RWPE2 (cell line): ENCODE measurements around the gene PKP2.
A peak's percentile ranks its signal among the peaks of the same experiment; 100 is the strongest.

ENCODE experiments used
- ATAC-seq: fragments of 200-7000 bp; cut with Tn5 transposase; 3 replicates; pipeline ENCODE4 v1.9.1; 2021; ENCODE audit warnings: low read depth
- DNase-seq: peaks from one replicate; pipeline ENCODE4 v3.0.0-alpha.2; 2020; ENCODE audit warnings: low spot score
- H3K27ac ChIP-seq: fragments of 450-650 bp; 2 replicates; pipeline ENCODE4 v1.5.1; 2017; ENCODE audit warnings: mild to moderate bottlenecking; ENCODE audit not compliant: poor library complexity, severe bottlenecking
- H3K27me3 ChIP-seq: fragments of 250-450 bp; sonication (Bioruptor Pico); 2 replicates; pipeline ENCODE4 v1.5.1; 2021; ENCODE audit warnings: mild to moderate bottlenecking, moderate library complexity; ENCODE audit not compliant: insufficient read depth, poor library complexity, severe bottlenecking
- H3K36me3 ChIP-seq: fragments of 250-450 bp; sonication (Bioruptor Pico); 2 replicates; pipeline ENCODE4 v1.5.1; 2020; ENCODE audit warnings: low read depth, mild to moderate bottlenecking, moderate library complexity
- H3K4me1 ChIP-seq: fragments of 250-450 bp; sonication (Bioruptor Pico); 2 replicates; pipeline ENCODE4 v1.5.1; 2021; ENCODE audit warnings: mild to moderate bottlenecking, moderate library complexity; ENCODE audit not compliant: insufficient read depth, poor library complexity, severe bottlenecking
- H3K4me3 ChIP-seq: fragments of 250-450 bp; sonication (Bioruptor Pico); 2 replicates; pipeline ENCODE4 v1.5.1; 2021; ENCODE audit warnings: mild to moderate bottlenecking, moderate library complexity; ENCODE audit not compliant: severe bottlenecking
- H3K9me3 ChIP-seq: fragments of 250-450 bp; sonication (Bioruptor Pico); 2 replicates; pipeline ENCODE4 v1.5.1; 2021; ENCODE audit warnings: mild to moderate bottlenecking, moderate library complexity; ENCODE audit not compliant: severe bottlenecking
- TF ChIP-seq, protein P1 (sequence below): fragments of 450-650 bp; IDR thresholded peaks from one replicate; pipeline ENCODE4 v1.5.1; 2017; ENCODE audit warnings: mild to moderate bottlenecking, moderate library complexity; ENCODE audit not compliant: poor library complexity, severe bottlenecking

PKP2 gene

DNA sequence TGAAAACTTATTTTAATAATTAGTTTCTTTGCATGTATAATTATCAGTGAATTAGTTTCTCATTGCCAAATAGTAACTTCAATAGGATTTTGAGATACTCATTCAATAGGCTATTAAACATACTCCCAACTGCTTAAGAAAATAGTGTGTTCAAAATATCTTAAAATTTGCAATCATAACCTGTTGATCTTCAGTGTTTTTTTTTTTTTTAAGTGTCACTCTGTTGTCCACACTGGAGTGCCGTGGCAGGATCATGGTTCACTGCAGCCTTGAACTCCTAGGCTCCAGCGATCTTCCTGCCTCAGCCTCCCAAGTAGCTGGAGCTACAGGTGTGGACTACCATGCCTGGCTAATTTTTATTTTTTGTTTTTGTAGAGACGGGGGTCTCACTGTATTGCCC lies 139.4 kb downstream of the PKP2 start:
- Histone ChIP-seq H3K4me3 (no peak overlapping the region), H3K4me1 (peaks cover 12% of the 10 kb centered on the region), H3K27me3 (no peaks in the 10 kb centered on the region), H3K9me3 (no peaks in the 10 kb centered on the region), H3K27ac (no peak overlapping the region), H3K36me3 (peaks cover 21% of the 10 kb centered on the region)
- no peak for DNase-seq
- TF ChIP-seq, protein P1, sequence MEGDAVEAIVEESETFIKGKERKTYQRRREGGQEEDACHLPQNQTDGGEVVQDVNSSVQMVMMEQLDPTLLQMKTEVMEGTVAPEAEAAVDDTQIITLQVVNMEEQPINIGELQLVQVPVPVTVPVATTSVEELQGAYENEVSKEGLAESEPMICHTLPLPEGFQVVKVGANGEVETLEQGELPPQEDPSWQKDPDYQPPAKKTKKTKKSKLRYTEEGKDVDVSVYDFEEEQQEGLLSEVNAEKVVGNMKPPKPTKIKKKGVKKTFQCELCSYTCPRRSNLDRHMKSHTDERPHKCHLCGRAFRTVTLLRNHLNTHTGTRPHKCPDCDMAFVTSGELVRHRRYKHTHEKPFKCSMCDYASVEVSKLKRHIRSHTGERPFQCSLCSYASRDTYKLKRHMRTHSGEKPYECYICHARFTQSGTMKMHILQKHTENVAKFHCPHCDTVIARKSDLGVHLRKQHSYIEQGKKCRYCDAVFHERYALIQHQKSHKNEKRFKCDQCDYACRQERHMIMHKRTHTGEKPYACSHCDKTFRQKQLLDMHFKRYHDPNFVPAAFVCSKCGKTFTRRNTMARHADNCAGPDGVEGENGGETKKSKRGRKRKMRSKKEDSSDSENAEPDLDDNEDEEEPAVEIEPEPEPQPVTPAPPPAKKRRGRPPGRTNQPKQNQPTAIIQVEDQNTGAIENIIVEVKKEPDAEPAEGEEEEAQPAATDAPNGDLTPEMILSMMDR: no peak
- no peak for ATAC-seq

DNA sequence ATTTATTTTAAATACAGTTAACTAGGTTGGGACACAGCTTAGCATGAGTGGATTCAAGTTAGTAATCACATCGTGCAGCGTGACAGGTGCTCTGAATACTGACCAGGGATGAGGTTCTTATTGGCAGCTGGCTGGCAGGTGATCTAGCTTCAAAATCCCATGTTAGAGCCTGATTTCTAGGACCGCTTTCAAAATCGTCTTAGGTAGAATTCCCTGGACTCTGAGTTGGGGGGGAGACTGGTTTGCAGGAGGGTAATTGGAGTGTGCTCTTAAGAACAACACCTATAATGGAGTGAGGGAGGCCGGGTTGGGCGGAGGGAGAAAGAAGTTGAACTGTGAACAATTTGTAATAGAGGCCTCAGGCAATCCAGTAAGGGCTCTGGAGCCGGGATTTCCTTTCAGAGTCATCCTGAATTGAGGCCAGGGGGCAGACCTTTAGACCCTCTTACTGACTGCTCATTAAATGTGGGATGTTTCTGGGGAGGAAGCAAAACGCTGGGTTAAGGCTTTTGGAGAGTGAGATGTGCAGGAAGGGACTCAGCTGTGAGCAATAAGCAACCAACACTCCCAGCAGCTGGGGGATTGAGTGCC lies 140.0 kb downstream of the PKP2 start:
- H3K27ac ChIP-seq: peak overlapping the region; percentile 93
- DNase-seq: no peak
- peaks cover 12% of the 10 kb centered on the region for H3K4me1 ChIP-seq
- H3K36me3 ChIP-seq: peaks cover 27% of the 10 kb centered on the region
- ATAC-seq: no peak
- no peaks in the 10 kb centered on the region for H3K9me3 ChIP-seq
- H3K4me3 ChIP-seq: peak overlapping the region; percentile 90
- TF ChIP-seq, protein P1: peak; percentile 54
- no peaks in the 10 kb centered on the region for H3K27me3 ChIP-seq

DNA sequence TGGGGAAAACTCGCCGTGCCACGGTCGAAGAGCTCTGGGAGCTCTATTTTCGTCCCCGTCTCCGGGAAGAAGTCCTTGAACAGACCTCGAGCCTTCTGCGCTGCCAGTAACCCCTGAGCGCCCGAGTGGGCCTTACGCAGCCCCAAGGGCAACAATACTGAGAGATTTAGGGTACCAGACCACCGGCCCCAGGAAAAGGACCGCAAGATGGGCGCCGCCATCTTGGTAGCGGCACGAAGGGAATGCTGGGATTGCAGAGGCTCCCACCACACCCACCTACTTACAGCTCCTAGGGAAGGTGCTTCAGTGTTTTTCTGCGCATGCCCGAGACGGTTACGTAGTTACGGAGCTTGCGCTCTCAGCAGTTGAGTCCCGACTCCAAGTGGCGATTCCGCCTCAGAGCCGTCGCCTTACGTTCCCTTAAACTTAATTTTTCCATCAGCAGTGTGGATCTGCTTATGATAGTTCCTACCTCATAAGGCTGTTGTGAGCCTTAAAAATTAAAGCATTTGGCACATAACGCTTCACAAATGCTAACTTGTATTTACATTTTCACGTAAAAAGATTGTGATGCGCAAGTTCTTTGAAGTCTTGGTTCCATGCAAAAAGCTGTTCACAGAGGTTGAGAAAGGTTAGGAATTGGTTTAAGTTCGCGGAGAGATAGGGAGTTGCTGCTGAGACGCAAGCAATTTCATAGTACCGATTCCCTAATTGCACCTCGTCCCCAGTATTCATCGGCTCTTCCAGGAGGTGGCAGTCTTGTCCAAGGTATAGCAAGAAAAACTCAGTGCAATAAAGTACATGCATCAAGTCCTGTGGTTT lies 140.7 kb downstream of the PKP2 start, which contains the start of gene YARS2:
YARS2 (minus strand) TSS at position 244 of the 822 bp plus-strand sequence; CDS start at position 221, 23 bp downstream.
- DNase-seq: peak; percentile 96
- peak within 1 kb of the TSS; percentile 93 for H3K27ac ChIP-seq
- H3K4me1 ChIP-seq: peaks cover 12% of the 10 kb centered on the region
- no peaks in the 10 kb centered on the region for H3K27me3 ChIP-seq
- peaks cover 34% of the 10 kb centered on the region for H3K36me3 ChIP-seq
- peak within 1 kb of the TSS; percentile 90 for H3K4me3 ChIP-seq
- H3K9me3 ChIP-seq: no peaks in the 10 kb centered on the region
- peak; percentile 84 for ATAC-seq
- TF ChIP-seq, protein P1: peak; percentile 80

DNA sequence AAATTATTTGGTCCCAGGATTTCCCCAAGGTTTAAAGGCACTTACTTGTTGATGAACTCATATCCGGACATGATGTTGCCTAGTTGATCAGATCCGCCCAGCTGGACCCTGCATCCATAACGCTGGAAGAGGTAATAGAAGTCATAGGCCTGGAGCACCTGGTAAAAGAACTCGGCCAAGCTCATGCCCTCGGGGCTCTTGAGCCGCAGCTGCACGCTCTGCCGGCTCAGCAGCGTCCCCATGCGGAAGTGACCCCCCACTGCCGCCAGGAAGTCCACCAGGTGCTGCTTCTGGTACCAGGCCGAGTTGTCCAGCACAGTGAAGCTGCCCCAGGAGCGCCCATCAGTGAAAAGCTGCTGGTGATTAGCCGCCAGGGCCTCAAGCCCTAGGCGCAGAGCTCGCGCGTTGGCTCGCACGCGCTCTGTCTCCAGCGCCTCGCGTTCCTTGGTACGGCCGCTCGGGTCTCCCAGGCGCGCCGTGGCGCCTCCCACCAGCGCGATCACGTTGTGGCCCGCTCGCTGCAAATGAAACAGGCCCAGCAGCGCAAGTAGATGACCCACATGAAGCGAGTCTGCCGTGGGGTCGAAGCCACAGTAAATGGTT lies 141.4 kb downstream of the PKP2 start:
- H3K27me3 ChIP-seq: no peaks in the 10 kb centered on the region
- H3K9me3 ChIP-seq: no peaks in the 10 kb centered on the region
- H3K27ac ChIP-seq: peak overlapping the region; percentile 93
- peaks cover 41% of the 10 kb centered on the region for H3K36me3 ChIP-seq
- H3K4me1 ChIP-seq: peaks cover 12% of the 10 kb centered on the region
- ATAC-seq: peak; percentile 71
- H3K4me3 ChIP-seq: peak overlapping the region; percentile 90
- TF ChIP-seq, protein P1: peak; percentile 86
- DNase-seq: peak; percentile 90
